PC-3 (cell line): ENCODE measurements around the gene AGPAT3. TPM values are rescaled to one million over a fixed set of nuclear protein-coding genes. Genes with fewer than 3 reads are reported as not detected.
A peak's percentile ranks its signal among the peaks of the same experiment; 100 is the strongest.

Source experiments
- ATAC-seq: fragments of 200-7000 bp; cut with Tn5 transposase; 2 replicates; pipeline ENCODE4 v1.9.1; 2020; ENCODE audit warnings: mild to moderate bottlenecking, moderate library complexity
- BruUV-seq: library from RNA; stranded (reverse); fragments of 400-500 nt; replicated peaks from 2 replicates; lab custom pipeline; 2021; lab: Mats Ljungman, UMichigan
- CTCF ChIA-PET: fragments of 300-600 bp; sonication (Branson Sonifier 250); formaldehyde crosslinking; loops from one replicate; lab custom pipeline; 2022; ENCODE audit warnings: antibody characterized with exemption; lab: Charles Lee
- POLR2A ChIA-PET: fragments of 300-600 bp; sonication (Branson Sonifier 250); formaldehyde crosslinking; loops from one replicate; lab custom pipeline; 2022; ENCODE audit warnings: antibody characterized with exemption; ENCODE audit not compliant: unreplicated experiment; lab: Charles Lee
- DNase-seq: peaks from one replicate; pipeline ENCODE4 v3.0.0-alpha.2; 2015
- H2AFZ ChIP-seq: fragments of 300-600 bp; sonication (generic); 2 replicates; pipeline ENCODE4 v1.6.0; 2016; ENCODE audit warnings: antibody characterized with exemption, low read length
- H3F3A ChIP-seq: fragments of 300-600 bp; sonication (generic); one replicate; pipeline ENCODE4 v1.6.0; 2017; ENCODE audit warnings: antibody characterized with exemption, low read length, control low read depth, mild to moderate bottlenecking; ENCODE audit not compliant: unreplicated experiment
- H3K27ac ChIP-seq: fragments of 300-600 bp; sonication (generic); 2 replicates; pipeline ENCODE4 v1.5.1; 2016; ENCODE audit warnings: mild to moderate bottlenecking, low read length
- H3K27me3 ChIP-seq: fragments of 300-600 bp; sonication (generic); 2 replicates; pipeline ENCODE4 v1.6.1; 2016; ENCODE audit warnings: low read length, mixed read lengths
- H3K36me3 ChIP-seq: fragments of 300-600 bp; sonication (generic); 2 replicates; pipeline ENCODE4 v1.6.1; 2016; ENCODE audit warnings: low read depth, mixed run types, low read length, mixed read lengths
- H3K4me1 ChIP-seq: fragments of 300-600 bp; sonication (generic); 2 replicates; pipeline ENCODE4 v1.5.1; 2016; ENCODE audit warnings: low read length; ENCODE audit not compliant: insufficient read depth
- H3K4me2 ChIP-seq: fragments of 300-600 bp; sonication (generic); 2 replicates; pipeline ENCODE4 v1.6.0; 2016; ENCODE audit warnings: low read length
- H3K4me3 ChIP-seq: fragments of 300-600 bp; sonication (generic); 2 replicates; pipeline ENCODE4 v1.5.1; 2016; ENCODE audit warnings: mild to moderate bottlenecking, low read length, mixed read lengths
- H3K79me2 ChIP-seq: fragments of 300-600 bp; sonication (generic); 2 replicates; pipeline ENCODE4 v1.6.1; 2017; ENCODE audit warnings: low read length, mixed read lengths
- H3K9ac ChIP-seq: fragments of 300-600 bp; sonication (generic); 2 replicates; pipeline ENCODE4 v1.6.0; 2016; ENCODE audit warnings: mild to moderate bottlenecking, low read length
- H3K9me2 ChIP-seq: fragments of 300-600 bp; sonication (generic); replicated peaks from 2 replicates; pipeline ENCODE4 v1.6.1; 2016; ENCODE audit warnings: mixed run types, low read length, mixed read lengths
- H3K9me3 ChIP-seq: fragments of 300-600 bp; sonication (generic); 2 replicates; pipeline ENCODE4 v1.6.1; 2016; ENCODE audit warnings: low read length, mixed read lengths
- H4K20me1 ChIP-seq: fragments of 300-600 bp; sonication (generic); 2 replicates; pipeline ENCODE4 v1.6.1; 2016; ENCODE audit warnings: low read length, mixed read lengths
- EZH2 ChIP-seq: fragments of 300-600 bp; sonication (generic); IDR thresholded peaks from one replicate; pipeline ENCODE4 v1.6.1; 2017; ENCODE audit warnings: antibody characterized with exemption, mild to moderate bottlenecking, low read length; ENCODE audit not compliant: unreplicated experiment
- EZH2phosphoT487 ChIP-seq: fragments of 300-600 bp; sonication (generic); IDR thresholded peaks from 2 replicates; pipeline ENCODE4 v1.6.1; 2018; ENCODE audit warnings: mild to moderate bottlenecking, antibody characterized with exemption, low read length, borderline replicate concordance
- intact Hi-C: fragments of 100-400 bp; cut with micrococcal nuclease; formaldehyde crosslinking; loops from 2 replicates; pipeline ENCODE4 v1.9.0; 2023
- total RNA-seq: library from RNA; depleted of rRNA; stranded (reverse); fragments of >200 nt; gene quantifications from 2 replicates; pipeline ENCODE4 v1.2.3, GENCODE V29; 2014
- TF ChIP-seq, protein P1 (sequence below): fragments of 300-600 bp; sonication (generic); conservative IDR thresholded peaks from 2 replicates; pipeline ENCODE4 v1.5.1; 2017; ENCODE audit warnings: antibody characterized with exemption, low read depth, mild to moderate bottlenecking, low read length

Gene AGPAT3
- total RNA-seq, 1 experiment from 2014 or later: 76.1 TPM

DNA sequence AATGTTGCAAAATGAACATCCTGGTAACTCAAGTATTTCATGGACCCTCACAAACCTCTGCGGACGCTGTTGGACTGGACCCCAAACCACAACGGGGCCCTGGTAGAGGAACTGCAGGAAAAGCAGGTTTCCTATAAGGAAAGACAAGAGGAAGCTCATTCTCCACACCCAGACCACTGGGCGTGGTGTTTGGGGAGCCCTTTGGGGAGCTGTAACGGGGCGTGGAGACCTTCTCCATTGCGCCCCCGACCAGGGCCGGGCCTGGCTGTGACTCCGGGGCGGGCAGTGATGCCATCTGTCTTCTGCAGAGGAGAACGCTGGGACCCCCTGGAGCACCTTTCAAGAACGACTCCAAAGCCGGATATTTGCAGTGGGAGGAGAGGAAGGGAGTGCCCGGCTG, 30.0 kb upstream of the AGPAT3 start:
- no peak for DNase-seq
- no peak overlapping the region for H3K9ac ChIP-seq

DNA sequence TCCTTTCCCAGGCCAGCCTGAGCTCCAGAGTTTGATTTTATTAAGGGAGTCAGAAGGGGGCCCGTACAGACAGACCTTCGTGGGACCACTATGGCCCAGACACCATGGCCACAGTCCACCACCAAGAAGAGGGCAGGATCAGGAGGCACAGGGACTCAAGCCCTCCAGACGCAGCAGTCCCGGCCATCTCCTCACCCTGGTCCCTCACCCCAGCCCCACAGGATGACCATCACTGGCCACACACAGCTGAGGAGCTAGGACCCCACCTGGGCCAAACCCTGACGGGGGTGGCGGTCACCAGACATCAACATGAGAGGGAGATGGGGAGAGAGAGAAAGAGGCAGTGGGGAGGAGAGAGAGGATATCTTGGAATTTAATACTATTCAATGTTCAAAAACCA, 29.2 kb upstream of the AGPAT3 start:
- intact Hi-C loops: no loop called here
- no peak for TF ChIP-seq EZH2phosphoT487
- H2AFZ ChIP-seq: no peak overlapping the region
- H3K9me2 ChIP-seq: no peaks in the 10 kb centered on the region
- H3K4me3 ChIP-seq: no peak overlapping the region
- H3K27ac ChIP-seq: no peak overlapping the region
- no peaks in the 10 kb centered on the region for H4K20me1 ChIP-seq
- no peak overlapping the region for H3K4me2 ChIP-seq
- no peak overlapping the region for H3K9ac ChIP-seq
- POLR2A ChIA-PET: no interaction called here
- H3F3A ChIP-seq: no peaks in the 10 kb centered on the region
- no peaks in the 10 kb centered on the region for H3K9me3 ChIP-seq
- no peak for ATAC-seq
- no peak for DNase-seq
- H3K27me3 ChIP-seq: no peaks in the 10 kb centered on the region
- no TSS peak for BruUV-seq
- CTCF ChIA-PET: no interaction called here
- H3K36me3 ChIP-seq: no peaks in the 10 kb centered on the region
- no peaks in the 10 kb centered on the region for H3K79me2 ChIP-seq
- H3K4me1 ChIP-seq: no peaks in the 10 kb centered on the region

More for the DNA sequence above, 30.0 kb upstream of the AGPAT3 start:
- no peak overlapping the region for H3K27ac ChIP-seq
- BruUV-seq: no TSS peak
- no peaks in the 10 kb centered on the region for H3F3A ChIP-seq
- H3K4me3 ChIP-seq: no peak overlapping the region
- H3K27me3 ChIP-seq: no peaks in the 10 kb centered on the region
- no peak overlapping the region for H3K4me2 ChIP-seq
- H4K20me1 ChIP-seq: no peaks in the 10 kb centered on the region
- no peaks in the 10 kb centered on the region for H3K36me3 ChIP-seq
- POLR2A ChIA-PET: interaction anchor here (0.6 kb wide), 1 partner anchor 31 kb away, joined by 3 read pairs; no protein-coding TSS in a partner anchor
- TF ChIP-seq EZH2phosphoT487: no peak
- TF ChIP-seq, protein P1, sequence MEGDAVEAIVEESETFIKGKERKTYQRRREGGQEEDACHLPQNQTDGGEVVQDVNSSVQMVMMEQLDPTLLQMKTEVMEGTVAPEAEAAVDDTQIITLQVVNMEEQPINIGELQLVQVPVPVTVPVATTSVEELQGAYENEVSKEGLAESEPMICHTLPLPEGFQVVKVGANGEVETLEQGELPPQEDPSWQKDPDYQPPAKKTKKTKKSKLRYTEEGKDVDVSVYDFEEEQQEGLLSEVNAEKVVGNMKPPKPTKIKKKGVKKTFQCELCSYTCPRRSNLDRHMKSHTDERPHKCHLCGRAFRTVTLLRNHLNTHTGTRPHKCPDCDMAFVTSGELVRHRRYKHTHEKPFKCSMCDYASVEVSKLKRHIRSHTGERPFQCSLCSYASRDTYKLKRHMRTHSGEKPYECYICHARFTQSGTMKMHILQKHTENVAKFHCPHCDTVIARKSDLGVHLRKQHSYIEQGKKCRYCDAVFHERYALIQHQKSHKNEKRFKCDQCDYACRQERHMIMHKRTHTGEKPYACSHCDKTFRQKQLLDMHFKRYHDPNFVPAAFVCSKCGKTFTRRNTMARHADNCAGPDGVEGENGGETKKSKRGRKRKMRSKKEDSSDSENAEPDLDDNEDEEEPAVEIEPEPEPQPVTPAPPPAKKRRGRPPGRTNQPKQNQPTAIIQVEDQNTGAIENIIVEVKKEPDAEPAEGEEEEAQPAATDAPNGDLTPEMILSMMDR: no peak
- no peak for TF ChIP-seq EZH2
- no peak overlapping the region for H2AFZ ChIP-seq
- no peaks in the 10 kb centered on the region for H3K9me3 ChIP-seq
- intact Hi-C loops: no loop called here
- CTCF ChIA-PET: no interaction called here
- H3K79me2 ChIP-seq: no peaks in the 10 kb centered on the region
- no peak for ATAC-seq
- H3K4me1 ChIP-seq: no peaks in the 10 kb centered on the region
- no peaks in the 10 kb centered on the region for H3K9me2 ChIP-seq

DNA sequence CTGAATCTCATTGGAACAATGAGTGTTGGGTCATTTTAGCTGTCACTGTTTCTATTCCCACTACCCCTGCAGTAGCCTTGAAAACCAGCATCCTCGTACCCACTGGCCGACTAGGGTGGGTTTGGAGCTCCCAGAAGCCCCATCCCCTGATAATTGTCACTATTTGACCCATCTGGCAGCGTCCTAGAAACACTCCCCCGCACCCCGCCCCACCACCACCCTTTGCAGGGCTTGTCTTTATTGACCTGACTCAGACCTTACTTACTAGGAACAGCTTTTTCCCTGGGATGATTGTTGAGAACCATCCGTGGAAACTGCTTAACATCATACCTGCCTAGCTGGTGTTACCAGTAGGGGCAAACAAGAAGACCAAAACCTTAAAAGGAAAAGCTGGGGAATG, 28.4 kb upstream of the AGPAT3 start:
- no peak overlapping the region for H2AFZ ChIP-seq
- TF ChIP-seq, protein P1: no peak
- no peak for TF ChIP-seq EZH2
- no peak for TF ChIP-seq EZH2phosphoT487
- intact Hi-C loops: no loop called here
- no peak overlapping the region for H3K27ac ChIP-seq
- H3K4me2 ChIP-seq: no peak overlapping the region
- no peaks in the 10 kb centered on the region for H4K20me1 ChIP-seq
- ChIA-PET CTCF (interaction anchor here (0.7 kb wide), 1 partner anchor 106 kb away, joined by 3 read pairs; no protein-coding TSS in a partner anchor), POLR2A (no interaction called here)
- H3K79me2 ChIP-seq: no peaks in the 10 kb centered on the region
- no peaks in the 10 kb centered on the region for H3K9me2 ChIP-seq
- no peaks in the 10 kb centered on the region for H3F3A ChIP-seq
- ATAC-seq (0 out of 2 replicates have a peak, but pooled peaks have one; percentile 43), DNase-seq (no peak)
- no peaks in the 10 kb centered on the region for H3K36me3 ChIP-seq
- BruUV-seq: no TSS peak
- no peak overlapping the region for H3K9ac ChIP-seq
- H3K9me3 ChIP-seq: no peaks in the 10 kb centered on the region
- no peaks in the 10 kb centered on the region for H3K27me3 ChIP-seq
- H3K4me1 ChIP-seq: no peaks in the 10 kb centered on the region
- no peak overlapping the region for H3K4me3 ChIP-seq
